HG03469 (cell line): ENCODE results near the gene SMIM10L1.

ENCODE experiments used
- ATAC-seq: cut with Tn5 transposase; IDR thresholded peaks from one replicate; pipeline ENCODE4 v1.9.1; 2021; ENCODE audit warnings: mild to moderate bottlenecking, moderate library complexity, moderate number of reproducible peaks; ENCODE audit not compliant: unreplicated experiment

Gene SMIM10L1

DNA sequence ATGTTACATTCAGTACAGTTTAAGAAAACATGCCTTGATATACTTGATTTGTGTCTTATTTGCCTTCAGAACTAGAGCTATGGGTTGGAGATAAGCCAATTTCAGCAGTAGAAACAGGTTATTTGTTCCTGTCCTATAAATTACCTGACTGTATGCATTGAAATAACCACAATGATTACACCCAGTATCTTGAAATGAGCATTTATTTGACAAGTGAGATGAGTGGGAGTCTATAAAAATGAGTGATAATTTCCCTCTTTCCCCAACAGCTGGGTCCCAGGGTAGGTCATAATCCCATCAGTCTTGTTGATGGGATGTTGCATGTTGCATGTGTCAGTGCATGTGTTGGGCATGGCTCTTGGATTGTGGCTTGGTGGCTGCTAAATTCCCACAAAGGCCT, 12.0 kb downstream of the SMIM10L1 start:
- no peak for ATAC-seq

GRCh38 chr12:11186837-11187236, 15.8 kb downstream of the SMIM10L1 start, which contains the start of gene TAS2R42:
Gene TAS2R42, minus strand, starts transcription at chr12:11186937. Its CDS starts 0 bp downstream, at chr12:11186937.
- ATAC-seq: no peak

GRCh38 chr12:11202811-11203210, 31.8 kb downstream of the SMIM10L1 start:
- no peak for ATAC-seq

DNA sequence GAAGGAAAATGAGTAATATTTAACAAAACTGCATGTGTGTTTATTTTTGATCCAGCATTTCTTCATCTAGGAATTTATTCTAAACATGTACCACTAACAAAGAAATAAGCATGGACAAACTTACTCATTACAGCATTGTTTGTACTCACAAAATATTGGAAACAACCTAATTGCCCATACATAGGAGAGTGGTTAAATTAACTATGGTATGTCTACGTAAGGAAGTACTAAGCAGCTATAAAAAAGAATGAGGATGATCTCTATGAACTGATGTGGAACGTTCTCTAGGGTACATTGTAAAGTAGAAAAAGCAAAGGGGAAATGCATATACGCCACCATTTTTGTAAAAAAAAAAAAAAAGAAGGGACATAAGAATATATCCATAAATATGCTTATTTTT, 33.2 kb downstream of the SMIM10L1 start:
- ATAC-seq: no peak

GRCh38 chr12:11209113-11209512, 38.1 kb downstream of the SMIM10L1 start:
- no peak for ATAC-seq
